ENCODE data around the gene ATP10B. TPM values are rescaled to one million over a fixed set of nuclear protein-coding genes. Genes with fewer than 3 reads are reported as not detected.

The ATP10B gene
- total RNA-seq, 4 donors from 2014 or later = 9.0 to 45.9 (median 13.9) TPM

DNA sequence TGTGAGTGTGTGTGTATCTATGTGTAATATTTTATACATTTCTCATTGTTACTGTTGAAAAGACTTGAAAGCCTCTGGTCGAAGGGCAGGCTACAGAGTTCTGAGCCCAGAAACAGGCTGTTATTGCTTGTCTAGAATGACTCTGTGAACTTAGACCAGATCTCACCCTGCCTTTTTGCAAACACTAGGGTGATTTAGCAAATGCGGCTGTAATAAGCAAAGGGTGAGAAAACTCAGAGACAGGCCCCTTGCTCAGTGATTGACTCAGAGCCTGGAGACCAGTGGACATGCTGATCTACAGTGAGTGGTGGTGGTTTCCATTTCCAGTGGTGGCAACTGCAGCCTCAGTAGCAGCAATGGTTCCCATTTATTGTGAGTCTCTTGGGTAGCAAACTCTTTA, 183.7 kb downstream of the ATP10B start:
- 57 to 67% methylated on average over 2 of the region's 2 CpGs for WGBS, 2 donors
- no peaks in the 10 kb centered on the region for H3K27me3 ChIP-seq
- no peaks in the 10 kb centered on the region for H3K9me3 ChIP-seq
- DNase-seq (ENCODE audit: low spot score in 2 of 2) = no peak
- H3K4me1 ChIP-seq = no peaks in the 10 kb centered on the region
- H3K4me3 ChIP-seq = no peak overlapping the region
- H3K36me3 ChIP-seq = peaks cover 0 to 10% (median 0%) of the 10 kb centered on the region in 3 donors
- no peak overlapping the region for H3K27ac ChIP-seq
- TF ChIP-seq, protein P1, sequence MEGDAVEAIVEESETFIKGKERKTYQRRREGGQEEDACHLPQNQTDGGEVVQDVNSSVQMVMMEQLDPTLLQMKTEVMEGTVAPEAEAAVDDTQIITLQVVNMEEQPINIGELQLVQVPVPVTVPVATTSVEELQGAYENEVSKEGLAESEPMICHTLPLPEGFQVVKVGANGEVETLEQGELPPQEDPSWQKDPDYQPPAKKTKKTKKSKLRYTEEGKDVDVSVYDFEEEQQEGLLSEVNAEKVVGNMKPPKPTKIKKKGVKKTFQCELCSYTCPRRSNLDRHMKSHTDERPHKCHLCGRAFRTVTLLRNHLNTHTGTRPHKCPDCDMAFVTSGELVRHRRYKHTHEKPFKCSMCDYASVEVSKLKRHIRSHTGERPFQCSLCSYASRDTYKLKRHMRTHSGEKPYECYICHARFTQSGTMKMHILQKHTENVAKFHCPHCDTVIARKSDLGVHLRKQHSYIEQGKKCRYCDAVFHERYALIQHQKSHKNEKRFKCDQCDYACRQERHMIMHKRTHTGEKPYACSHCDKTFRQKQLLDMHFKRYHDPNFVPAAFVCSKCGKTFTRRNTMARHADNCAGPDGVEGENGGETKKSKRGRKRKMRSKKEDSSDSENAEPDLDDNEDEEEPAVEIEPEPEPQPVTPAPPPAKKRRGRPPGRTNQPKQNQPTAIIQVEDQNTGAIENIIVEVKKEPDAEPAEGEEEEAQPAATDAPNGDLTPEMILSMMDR (IDR thresholded peaks at IDR 0.05) = no peak
- TF ChIP-seq POLR2A (IDR thresholded peaks at IDR 0.05) (no peak), EP300 (IDR thresholded peaks at IDR 0.05) (no peak)

DNA sequence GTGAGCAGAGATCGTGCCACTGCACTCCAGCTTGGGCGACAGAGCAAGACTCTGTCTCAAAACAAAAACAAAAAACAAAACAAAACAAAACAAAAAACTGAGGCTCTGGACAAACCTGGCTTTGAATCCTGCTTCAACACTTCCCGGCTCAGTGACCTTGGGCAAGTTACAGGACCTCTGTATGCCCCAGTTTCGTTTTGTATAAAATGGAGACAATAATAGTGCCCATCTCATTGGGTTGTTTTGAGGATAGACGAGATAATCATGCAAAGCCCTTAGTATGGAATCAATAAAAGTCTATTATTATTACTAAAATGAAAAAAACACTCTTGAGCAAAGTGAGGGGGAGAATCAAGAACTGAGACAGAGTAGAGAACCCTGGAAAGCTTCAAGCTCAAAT, 184.9 kb downstream of the ATP10B start:
- TF ChIP-seq EP300 (IDR thresholded peaks at IDR 0.05) (no peak), POLR2A (IDR thresholded peaks at IDR 0.05) (no peak)
- TF ChIP-seq, protein P1 (IDR thresholded peaks at IDR 0.05) = no peak
- Histone ChIP-seq H3K9me3 (no peaks in the 10 kb centered on the region), H3K27me3 (no peaks in the 10 kb centered on the region), H3K36me3 (peaks cover 0 to 10% (median 0%) of the 10 kb centered on the region in 3 donors), H3K4me3 (no peak overlapping the region), H3K4me1 (no peaks in the 10 kb centered on the region), H3K27ac (no peak overlapping the region)
- WGBS, 2 donors = 70 to 76% methylated on average over 5 of the region's 5 CpGs
- no peak for DNase-seq (ENCODE audit: low spot score in 2 of 2)

DNA sequence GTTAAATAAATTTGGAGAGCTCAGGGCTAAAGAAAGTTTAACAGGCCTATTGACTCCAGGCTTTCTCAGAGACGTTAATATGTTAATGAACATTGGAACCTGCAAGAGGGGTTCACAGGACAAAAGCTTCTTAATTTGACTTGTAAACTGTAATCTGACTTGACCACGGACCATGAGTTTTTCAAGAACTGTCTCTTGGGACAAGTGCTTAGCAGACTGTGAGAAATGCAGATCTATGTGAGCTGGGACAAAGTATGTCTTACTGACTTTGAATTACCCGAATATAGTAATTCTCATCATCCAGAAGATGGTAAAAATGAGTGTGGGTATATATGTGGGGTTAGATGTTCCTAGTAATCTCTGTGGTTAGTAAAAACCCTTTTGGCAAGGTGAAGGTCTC, 186.6 kb downstream of the ATP10B start:
- H3K4me1 ChIP-seq = no peaks in the 10 kb centered on the region
- no peak overlapping the region for H3K4me3 ChIP-seq
- DNase-seq (ENCODE audit: low spot score in 2 of 2) = no peak
- no peaks in the 10 kb centered on the region for H3K27me3 ChIP-seq
- H3K9me3 ChIP-seq = no peaks in the 10 kb centered on the region
- WGBS, 2 donors = 58 to 65% methylated on average over 3 of the region's 3 CpGs
- peaks cover 0 to 6% (median 0%) of the 10 kb centered on the region in 3 donors for H3K36me3 ChIP-seq
- H3K27ac ChIP-seq = no peak overlapping the region
- TF ChIP-seq POLR2A (IDR thresholded peaks at IDR 0.05) = no peak
- TF ChIP-seq, protein P1 (IDR thresholded peaks at IDR 0.05) = no peak

DNA sequence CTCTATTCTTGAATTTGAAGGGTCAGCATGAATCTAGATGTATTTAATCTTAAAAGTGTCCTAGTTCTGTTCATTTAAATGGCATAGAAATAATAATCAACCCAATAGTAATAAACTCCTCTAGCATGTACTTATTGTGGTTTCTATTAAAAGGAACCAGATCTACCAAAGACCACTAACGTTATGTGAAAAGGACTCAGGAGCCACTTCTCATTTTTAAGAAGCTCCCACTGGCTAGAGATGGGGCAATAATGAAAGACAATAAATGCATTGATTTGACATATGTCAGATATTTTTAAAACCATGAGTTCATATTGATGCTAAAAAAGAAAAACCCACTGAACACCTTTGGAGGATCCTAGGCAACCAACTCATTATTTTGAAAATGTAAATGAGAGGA, 191.9 kb downstream of the ATP10B start:
- H3K4me3 ChIP-seq = no peak overlapping the region
- WGBS, 2 donors = 72 to 76% methylated on average over 1 of the region's 1 CpG
- DNase-seq (ENCODE audit: low spot score in 2 of 2) = no peak
- no peaks in the 10 kb centered on the region for H3K27me3 ChIP-seq
- no peaks in the 10 kb centered on the region for H3K36me3 ChIP-seq
- no peak overlapping the region for H3K27ac ChIP-seq
- no peaks in the 10 kb centered on the region for H3K4me1 ChIP-seq
- no peaks in the 10 kb centered on the region for H3K9me3 ChIP-seq
- TF ChIP-seq EP300 (IDR thresholded peaks at IDR 0.05) = no peak

DNA sequence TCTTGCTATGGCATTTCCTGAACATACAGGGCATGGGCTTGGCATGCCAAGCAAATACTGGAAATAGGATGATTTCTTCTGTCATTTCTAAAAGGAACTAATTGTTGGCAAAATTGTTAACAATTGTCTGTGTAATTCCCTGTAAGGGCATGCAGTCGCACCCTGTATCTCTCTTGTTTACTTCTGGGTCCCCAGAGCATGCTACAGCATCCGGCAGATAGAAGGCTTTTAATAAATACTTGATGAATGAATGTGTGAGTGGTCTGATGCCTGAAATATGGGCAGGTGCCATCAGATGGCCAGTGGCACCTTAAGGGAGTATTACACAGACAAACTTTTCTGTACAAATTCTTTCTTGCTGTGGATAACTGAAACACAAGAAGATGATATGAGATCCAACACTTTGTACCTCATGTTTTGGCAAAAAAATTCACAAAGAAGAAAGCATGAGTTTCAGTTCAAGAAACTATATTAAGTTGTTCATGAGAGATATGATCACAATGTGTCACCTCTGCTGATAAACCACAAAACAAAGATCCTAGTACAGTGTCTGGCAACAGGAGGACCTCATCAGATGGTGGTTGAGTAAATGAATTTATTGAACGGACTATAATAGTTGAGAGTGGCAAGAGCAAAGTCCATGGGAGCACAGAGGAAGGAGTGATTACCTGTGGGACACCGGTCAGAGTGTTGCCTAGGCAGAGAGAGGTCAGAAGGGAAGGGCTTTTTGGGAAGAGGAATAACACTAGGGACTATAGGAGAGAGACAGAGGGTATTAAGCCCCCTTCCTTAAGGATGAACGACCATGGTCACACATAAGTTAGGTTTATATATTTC, 194.2 kb downstream of the ATP10B start:
- Histone ChIP-seq H3K27me3 (no peaks in the 10 kb centered on the region), H3K4me3 (no peak overlapping the region), H3K9me3 (no peaks in the 10 kb centered on the region), H3K4me1 (no peaks in the 10 kb centered on the region), H3K36me3 (no peaks in the 10 kb centered on the region), H3K27ac (no peak overlapping the region)
- 71 to 81% methylated on average over 5 of the region's 5 CpGs for WGBS, 2 donors
- TF ChIP-seq POLR2A (IDR thresholded peaks at IDR 0.05) = no peak
- TF ChIP-seq, protein P1 (IDR thresholded peaks at IDR 0.05) = no peak
- TF ChIP-seq EP300 (IDR thresholded peaks at IDR 0.05) = no peak
- no peak for DNase-seq (ENCODE audit: low spot score in 2 of 2)

All from tibial nerve (tissue), 4 donors.